ENCODE measurements around the gene BAIAP2L2.

Gene BAIAP2L2

GRCh38 chr22:38107692-38108515, 2.6 kb downstream of the BAIAP2L2 start:
- peak; percentile 43 for DNase-seq (ENCODE audit: low spot score)

GRCh38 chr22:38106814-38107578, 3.5 kb downstream of the BAIAP2L2 start:
- DNase-seq (ENCODE audit: low spot score), result no peak

- peak; percentile 42 for DNase-seq (ENCODE audit: low spot score)
Observed at GRCh38 chr22:38104084-38104483, 6.4 kb downstream of the BAIAP2L2 start.

GRCh38 chr22:38103641-38104040, 6.8 kb downstream of the BAIAP2L2 start:
- no peak for DNase-seq (ENCODE audit: low spot score)

- peak; percentile 78 for DNase-seq (ENCODE audit: low spot score)
Observed at GRCh38 chr22:38098410-38099249, 11.9 kb downstream of the BAIAP2L2 start.

- DNase-seq (ENCODE audit: low spot score), result peak; percentile 55
Observed at GRCh38 chr22:38097557-38098409, 12.7 kb downstream of the BAIAP2L2 start.

- DNase-seq (ENCODE audit: low spot score), result no peak
Observed at GRCh38 chr22:38097058-38097457, 13.4 kb downstream of the BAIAP2L2 start.

- DNase-seq (ENCODE audit: low spot score), result no peak
Observed at GRCh38 chr22:38089474-38089851, 21.0 kb downstream of the BAIAP2L2 start.

- DNase-seq (ENCODE audit: low spot score), result peak; percentile 83
Observed at GRCh38 chr22:38088629-38089473, 21.6 kb downstream of the BAIAP2L2 start.

GRCh38 chr22:38087855-38088254, 22.6 kb downstream of the BAIAP2L2 start:
- no peak for DNase-seq (ENCODE audit: low spot score)

GRCh38 chr22:38086942-38087341, 23.5 kb downstream of the BAIAP2L2 start:
- no peak for DNase-seq (ENCODE audit: low spot score)

GRCh38 chr22:38086001-38086845, 24.3 kb downstream of the BAIAP2L2 start:
- DNase-seq (ENCODE audit: low spot score), result no peak

GRCh38 chr22:38085501-38085900, 25.0 kb downstream of the BAIAP2L2 start:
- no peak for DNase-seq (ENCODE audit: low spot score)

- DNase-seq (ENCODE audit: low spot score), result no peak
Observed at GRCh38 chr22:38085056-38085455, 25.4 kb downstream of the BAIAP2L2 start.

GRCh38 chr22:38083931-38084631, 26.4 kb downstream of the BAIAP2L2 start, which contains the start of gene SLC16A8:
Gene SLC16A8 (minus strand): TSS chr22:38084184. CDS start chr22:38082873, 1,311 bp downstream.
- DNase-seq (ENCODE audit: low spot score), result no peak

- no peak for DNase-seq (ENCODE audit: low spot score)
Observed at GRCh38 chr22:38082986-38083710, 27.3 kb downstream of the BAIAP2L2 start.

GRCh38 chr22:38081941-38082828, 28.3 kb downstream of the BAIAP2L2 start:
- DNase-seq (ENCODE audit: low spot score), result no peak

Data from AG20443 (cell line).